ENCODE measurements around the gene PDZK1.
"Not testable (repeated sequence)": the region's sequence is repeated elsewhere in the genome, so short reads cannot be mapped to it uniquely, and the experiment has no call there.

The PDZK1 gene

GRCh38 chr1:145656245-145656943 lies 50.8 kb downstream of the PDZK1 start:
- not testable (repeated sequence) for DNase-seq

- not testable (repeated sequence) for DNase-seq
Measured at GRCh38 chr1:145643990-145644389, 63.2 kb downstream of the PDZK1 start.

GRCh38 chr1:145641886-145642285 lies 65.3 kb downstream of the PDZK1 start:
- DNase-seq, result not testable (repeated sequence)

GRCh38 chr1:145636237-145636636 lies 70.9 kb downstream of the PDZK1 start:
- not testable (repeated sequence) for DNase-seq

GRCh38 chr1:145622177-145622576 lies 85.0 kb downstream of the PDZK1 start:
- DNase-seq, result not testable (repeated sequence)

All from NK-92 treated with Interleukin-12 subunit alpha and Interleukin-12 subunit beta, amount 100 ng/mL, for 24 hours (cell line).